Right lung (tissue), 5 donors: ENCODE data around the gene CBX4. TPM values are rescaled to one million over a fixed set of nuclear protein-coding genes. Genes with fewer than 3 reads are reported as not detected.
"Not testable (repeated sequence)": the region's sequence is repeated elsewhere in the genome, so short reads cannot be mapped to it uniquely, and the experiment has no call there.

Source experiments
- DNase-seq, 2 donors: peaks; one replicate each; pipeline ENCODE4 v3.0.0-alpha.2; 2013
- polyA plus RNA-seq, 5 donors: library from polyadenylated mRNA; unstranded; fragments of 120-200 nt; gene quantifications; one replicate each; pipeline versions ENCODE4 v1.2.1 to v1.2.3, GENCODE V29; 2013; ENCODE audit warnings: inconsistent platforms in 1 of 5, low replicate concordance in 1 of 5; ENCODE audit not compliant: insufficient read length in 5 of 5, insufficient read depth in 1 of 5

CBX4 gene
- polyA plus RNA-seq, 5 donors, result 12.2 to 25.3 (median 16.4) TPM

GRCh38 chr17:79862238-79862637, 23.0 kb upstream of the CBX4 start:
- no peak for DNase-seq

GRCh38 chr17:79861413-79862216, 22.4 kb upstream of the CBX4 start:
- no peak for DNase-seq

GRCh38 chr17:79859676-79860615, 20.7 kb upstream of the CBX4 start:
- DNase-seq, result no peak

- DNase-seq, result no peak
Measured at GRCh38 chr17:79857095-79857494, 17.9 kb upstream of the CBX4 start.

GRCh38 chr17:79855331-79856124, 16.3 kb upstream of the CBX4 start:
- no peak for DNase-seq

- no peak for DNase-seq
Measured at GRCh38 chr17:79854080-79855060, 15.1 kb upstream of the CBX4 start.

GRCh38 chr17:79853168-79853567, 13.9 kb upstream of the CBX4 start:
- not testable (repeated sequence) for DNase-seq

GRCh38 chr17:79852748-79853147, 13.5 kb upstream of the CBX4 start:
- no peak for DNase-seq

GRCh38 chr17:79851461-79851817, 12.2 kb upstream of the CBX4 start:
- no peak for DNase-seq

- DNase-seq, result no peak
Measured at GRCh38 chr17:79850571-79851460, 11.6 kb upstream of the CBX4 start.

- DNase-seq, result no peak
Measured at GRCh38 chr17:79849953-79850352, 10.7 kb upstream of the CBX4 start.

GRCh38 chr17:79848370-79848766, 9.1 kb upstream of the CBX4 start:
- DNase-seq, result no peak

- DNase-seq, result no peak
Measured at GRCh38 chr17:79847698-79848369, 8.6 kb upstream of the CBX4 start.

- DNase-seq, result no peak
Measured at GRCh38 chr17:79845601-79845949, 6.3 kb upstream of the CBX4 start.

- DNase-seq, result no peak
Measured at GRCh38 chr17:79844869-79845600, 5.8 kb upstream of the CBX4 start.

- peak; percentile 76 to 81 for DNase-seq
Measured at GRCh38 chr17:79843816-79844800, 4.9 kb upstream of the CBX4 start.

GRCh38 chr17:79843474-79843815, 4.2 kb upstream of the CBX4 start:
- DNase-seq, result no peak
